OCI-M1 (cell line): ENCODE data around the gene XKRX.
A peak's percentile ranks its signal among the peaks of the same experiment; 100 is the strongest.

Experiments
- DNase-seq: peaks from one replicate; lab custom pipeline; 2025; lab: John Stamatoyannopoulos, UW

XKRX gene

GRCh38 chrX:100928660-100929613 lies at the start of gene XKRX:
Gene XKRX, minus strand, starts transcription at chrX:100928917. Its CDS starts 613 bp downstream, at chrX:100928304.
- DNase-seq, result no peak

DNA sequence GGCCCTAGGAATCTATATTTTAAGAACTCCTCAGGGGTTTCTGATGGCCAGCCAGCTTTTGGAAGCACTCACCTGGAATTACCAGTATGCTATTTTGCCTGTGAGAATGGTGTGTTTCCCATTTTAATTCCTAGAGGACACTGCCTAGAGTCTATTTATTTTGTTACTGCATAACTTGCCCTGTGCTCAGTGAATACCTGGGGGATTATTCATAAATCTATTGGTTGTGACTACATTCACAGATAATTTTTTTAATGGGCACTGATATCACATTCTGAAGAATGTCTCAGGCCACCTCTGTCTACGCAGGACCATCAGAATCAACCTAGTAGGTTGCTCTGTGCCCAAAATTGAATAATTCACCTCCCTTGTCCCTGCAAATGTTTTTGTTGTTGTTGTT lies 47.5 kb upstream of the XKRX start:
- DNase-seq, result no peak

GRCh38 chrX:100975212-100975611 lies 46.5 kb upstream of the XKRX start:
- DNase-seq, result no peak

DNA sequence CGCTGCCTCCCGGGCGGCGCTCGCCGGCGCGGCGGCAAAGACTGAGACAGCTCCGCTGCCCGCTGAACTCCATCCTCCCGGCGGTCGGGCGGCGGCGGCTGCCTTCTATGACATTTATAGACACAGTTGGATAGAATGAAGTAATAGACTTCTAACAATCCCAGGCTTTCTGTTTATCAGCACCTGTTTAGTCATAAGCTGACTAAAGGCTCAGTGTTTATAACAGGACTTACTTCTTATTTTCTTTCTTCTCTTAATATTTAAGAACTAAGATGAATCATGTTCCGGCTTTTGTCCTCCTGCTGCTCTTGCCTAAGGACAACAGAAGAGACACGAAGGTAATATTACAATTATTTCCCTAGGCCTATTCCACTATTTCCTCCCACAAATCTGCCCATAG lies 44.7 kb upstream of the XKRX start:
- no peak for DNase-seq

DNA sequence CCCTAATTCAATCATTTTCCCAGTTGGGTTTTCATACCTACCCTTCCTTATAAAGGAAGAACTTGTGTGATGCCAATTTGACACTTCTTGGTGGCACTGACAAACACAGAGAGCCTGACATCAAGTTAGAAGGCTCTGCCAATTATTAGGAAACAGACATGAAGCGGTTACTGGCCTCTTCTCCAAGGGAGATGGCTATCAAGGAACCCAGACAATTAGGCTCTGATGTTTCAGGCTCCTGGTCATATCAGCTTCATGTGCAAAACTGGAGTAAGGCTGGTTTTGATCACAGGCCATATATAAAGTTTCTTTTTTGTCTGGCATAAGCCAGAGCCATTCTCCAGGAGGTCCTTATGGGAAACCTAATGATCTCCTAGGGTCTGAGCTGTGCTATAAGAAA lies 41.2 kb upstream of the XKRX start:
- no peak for DNase-seq

DNA sequence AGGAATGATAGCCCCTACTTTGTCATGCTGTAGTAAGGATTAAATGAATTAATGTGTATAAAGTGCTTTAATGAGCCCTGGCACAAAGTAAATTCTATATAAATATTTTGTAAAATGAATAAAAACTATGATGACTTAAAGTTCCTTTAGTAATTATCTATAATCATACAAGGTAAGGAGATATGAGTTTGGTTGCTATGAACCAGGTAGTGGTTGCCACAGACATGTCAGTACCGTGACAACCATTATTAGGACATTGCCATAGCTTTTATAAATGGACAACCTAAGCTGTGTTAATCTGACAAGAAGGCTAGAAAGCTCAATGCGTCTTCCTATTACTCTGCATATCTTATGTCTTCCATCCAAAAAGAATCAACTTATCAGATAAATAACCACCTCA lies 40.7 kb upstream of the XKRX start, which contains the start of gene ARL13A:
TSS of gene ARL13A (plus strand) at position 301 of the 400 bp plus-strand sequence. CDS start 3,982 bp downstream, outside the sequence.
- DNase-seq, result no peak

- DNase-seq, result peak; percentile 1
Observed at GRCh38 chrX:100964362-100964761, 35.6 kb upstream of the XKRX start.

DNA sequence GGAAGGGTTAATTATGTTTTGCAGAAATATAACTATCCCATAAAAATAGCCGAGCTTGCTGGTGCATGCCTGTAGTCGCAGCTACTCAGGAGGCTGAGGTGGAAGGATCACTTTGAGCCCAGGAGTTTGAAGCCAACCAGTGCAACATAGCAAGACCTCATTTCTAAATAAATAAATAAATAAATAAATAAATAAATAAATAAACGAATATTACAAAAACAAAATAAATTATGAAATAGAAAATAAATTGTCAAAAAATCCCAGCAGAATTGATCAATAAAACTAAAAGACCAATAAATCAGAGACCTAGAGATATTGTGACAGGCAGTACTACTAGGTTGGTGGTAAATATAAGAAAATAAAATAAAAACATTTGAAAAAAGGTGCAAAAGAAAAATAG lies 34.1 kb upstream of the XKRX start:
- DNase-seq, result no peak

DNA sequence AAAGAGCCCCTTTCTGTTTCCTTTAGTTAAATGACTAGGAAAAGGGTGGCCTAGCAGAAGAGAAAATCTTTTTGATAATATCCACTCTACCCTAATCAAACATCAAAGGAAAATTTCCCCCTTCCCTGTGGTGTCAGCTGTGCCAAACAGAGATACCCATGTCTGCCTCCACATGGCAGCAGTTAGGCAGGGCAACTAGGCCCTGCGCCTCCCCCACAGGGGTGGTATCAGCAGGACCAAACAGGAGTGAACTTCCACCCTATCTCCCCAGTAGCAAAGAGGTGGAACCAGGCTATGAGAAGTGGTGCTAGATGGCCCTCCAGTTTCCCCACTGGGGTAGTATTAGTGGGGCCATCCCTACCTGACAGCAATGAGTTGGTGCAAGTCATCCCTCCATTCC lies 19.8 kb upstream of the XKRX start:
- no peak for DNase-seq

GRCh38 chrX:100946299-100946927 lies 17.7 kb upstream of the XKRX start:
- DNase-seq, result no peak

GRCh38 chrX:100944601-100945000 lies 15.9 kb upstream of the XKRX start:
- DNase-seq, result no peak

DNA sequence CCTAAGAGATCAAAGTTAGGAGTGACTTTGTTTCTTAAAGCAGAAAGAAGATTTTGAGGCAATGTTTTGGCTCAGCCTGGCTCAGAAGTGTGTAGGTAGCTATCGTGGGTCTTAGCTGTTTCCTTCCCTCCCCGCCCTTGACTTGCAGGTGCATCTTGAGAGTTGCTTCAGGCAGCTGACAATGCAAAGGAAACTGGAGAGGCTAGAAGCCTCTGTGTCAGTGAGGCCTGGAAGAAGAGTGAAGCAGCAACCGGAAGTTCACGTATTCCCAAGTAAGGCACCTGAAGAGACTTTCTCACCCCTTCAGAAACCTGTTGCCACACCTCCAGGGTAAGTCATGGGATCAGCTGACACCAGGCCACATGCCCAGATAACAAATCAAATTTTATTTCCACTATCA lies 10.6 kb upstream of the XKRX start:
- DNase-seq, result no peak

GRCh38 chrX:100935767-100936166 lies 7.0 kb upstream of the XKRX start:
- DNase-seq, result no peak

GRCh38 chrX:100931925-100932285 lies 3.2 kb upstream of the XKRX start:
- DNase-seq, result no peak

GRCh38 chrX:100931218-100931924 lies 2.7 kb upstream of the XKRX start:
- DNase-seq, result no peak

DNA sequence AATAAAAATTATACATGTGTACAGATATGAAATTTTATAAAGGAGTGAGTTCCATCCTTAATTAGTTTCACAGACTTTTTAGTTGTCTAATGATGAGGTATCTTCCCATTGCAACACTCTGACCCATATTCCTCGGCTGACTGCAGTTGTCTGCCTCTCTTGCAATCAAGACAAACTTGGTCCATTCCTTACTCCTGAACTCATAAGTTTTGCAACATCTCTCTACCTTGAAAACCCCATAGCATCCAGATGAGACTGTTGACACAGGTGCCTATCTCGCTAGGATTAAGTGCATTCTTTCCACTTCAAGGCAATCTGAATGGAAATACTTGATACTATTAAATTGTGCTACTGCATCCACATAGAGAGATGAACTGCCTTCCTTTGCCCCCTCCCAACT lies 2.3 kb downstream of the XKRX start:
- DNase-seq, result no peak

DNA sequence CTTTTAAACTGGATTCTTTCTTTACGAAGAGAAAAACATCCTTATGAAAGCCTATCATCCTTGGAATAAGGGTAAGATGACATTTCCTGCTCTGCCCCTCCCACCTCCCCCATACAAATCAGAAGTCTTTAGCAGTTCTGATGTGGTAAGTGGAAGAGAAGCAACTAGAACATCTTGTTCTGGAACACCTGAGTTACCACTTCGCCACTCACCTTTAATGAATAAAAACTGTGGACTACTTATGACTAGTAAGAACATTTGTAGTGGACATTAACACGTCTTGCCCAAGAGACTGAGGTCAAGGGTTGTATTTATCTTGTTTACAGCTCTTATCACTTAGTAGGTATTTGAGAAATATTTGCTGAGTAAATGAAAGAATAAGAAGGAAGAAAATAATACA lies 4.3 kb downstream of the XKRX start:
- DNase-seq, result no peak

GRCh38 chrX:100915562-100915961 lies 13.2 kb downstream of the XKRX start:
- DNase-seq, result no peak

- no peak for DNase-seq
Observed at GRCh38 chrX:100913111-100913510, 15.6 kb downstream of the XKRX start.

GRCh38 chrX:100911731-100912130 lies 17.0 kb downstream of the XKRX start:
- no peak for DNase-seq

DNA sequence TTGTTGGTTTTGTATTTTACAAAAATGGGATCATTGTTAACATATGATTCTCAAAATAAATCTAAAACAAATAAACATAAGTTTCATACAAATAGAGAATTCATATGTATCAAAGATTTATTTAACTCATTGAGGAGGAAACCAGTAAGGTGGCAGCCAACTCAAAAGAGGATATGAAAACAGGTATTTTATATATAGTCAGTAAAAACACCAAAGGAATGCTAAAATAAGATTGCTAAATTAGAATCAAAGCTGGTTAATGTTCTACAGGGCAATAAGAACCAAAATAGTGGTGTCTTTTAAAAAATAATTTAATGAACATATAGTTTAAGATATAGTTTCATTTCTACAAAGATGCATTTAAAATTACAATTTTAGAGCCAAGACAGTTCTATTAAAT lies 23.1 kb downstream of the XKRX start:
- no peak for DNase-seq

GRCh38 chrX:100904433-100904832 lies 24.3 kb downstream of the XKRX start:
- DNase-seq, result no peak
